GM12891 (cell line): ENCODE measurements around the gene CCR7.

ENCODE experiments used
- PAX5 ChIP-seq: IDR thresholded peaks from 2 replicates; pipeline ENCODE4 v1.6.1; 2011; ENCODE audit warnings: low read length, moderate library complexity, mild to moderate bottlenecking; ENCODE audit not compliant: insufficient read depth, severe bottlenecking
- POLR2A ChIP-seq: IDR thresholded peaks from 2 replicates; pipeline ENCODE4 v1.6.1; 2011; ENCODE audit warnings: low read depth, low read length, control low read depth
- POLR2AphosphoS5 ChIP-seq: IDR thresholded peaks from 2 replicates; pipeline ENCODE4 v1.6.1; 2011; ENCODE audit warnings: low read depth, low read length, control low read depth
- TAF1 ChIP-seq: IDR thresholded peaks from 2 replicates; pipeline ENCODE4 v1.6.1; 2011; ENCODE audit warnings: low read depth, low read length, control low read depth

DNA sequence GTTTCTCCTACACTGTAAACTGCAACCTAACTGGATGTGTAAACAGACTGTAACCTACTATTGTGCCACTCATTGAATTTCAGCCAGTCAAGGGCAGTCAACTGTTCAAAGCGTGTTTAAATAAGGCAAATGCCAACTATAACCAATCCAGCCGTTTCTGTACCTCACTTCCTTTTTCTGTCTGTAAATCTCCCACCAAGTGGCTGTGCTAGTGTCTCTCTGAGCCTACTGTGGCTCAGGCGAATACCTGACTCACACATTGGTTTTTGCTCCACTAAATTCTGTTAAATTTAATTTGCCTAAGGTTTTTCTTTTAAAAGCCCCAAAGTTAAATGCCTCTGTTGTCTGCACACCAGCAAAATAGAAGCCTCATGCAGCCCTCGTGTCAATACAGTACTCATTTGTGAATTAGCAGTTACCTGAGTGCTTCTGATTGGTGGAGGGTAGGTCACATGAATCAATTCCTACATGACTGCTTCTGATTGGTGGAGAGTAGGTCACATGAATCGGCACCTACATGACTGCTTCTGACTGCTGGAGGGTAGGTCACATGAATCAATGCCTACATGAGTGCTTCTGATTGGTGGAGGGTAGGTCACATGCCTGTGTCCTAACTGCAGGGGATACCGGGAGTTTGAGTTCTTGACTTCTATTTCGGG, 31.1 kb upstream of the CCR7 start:
- TF ChIP-seq POLR2A (no peak), POLR2AphosphoS5 (no peak), TAF1 (no peak), PAX5 (no peak)
